Right atrium auricular region (tissue), 2 donors: Measurements from ENCODE around the gene BRPF1. TPM values are rescaled to one million over a fixed set of nuclear protein-coding genes. Genes with fewer than 3 reads are reported as not detected.

Experiments
- DNase-seq: peaks from one replicate; pipeline ENCODE4 v3.0.0-alpha.2; 2019; ENCODE audit warnings: low spot score
- H3K27ac ChIP-seq, 2 donors: fragments of 200-600 bp; sonication (generic); 1 replicate in 1 of 2; 2 replicates in 1 of 2; pipeline ENCODE4 v1.5.1; 2016 to 2019
- H3K27me3 ChIP-seq, 2 donors: fragments of 200-600 bp; sonication (generic); one replicate each; pipeline versions ENCODE4 v1.5.1 to v1.6.0; 2017 to 2019
- H3K36me3 ChIP-seq: fragments of 200-600 bp; sonication (generic); one replicate; pipeline ENCODE4 v1.5.1; 2016
- H3K4me1 ChIP-seq, 2 donors: fragments of 200-600 bp; sonication (generic); one replicate each; pipeline versions ENCODE4 v1.5.1 to v1.6.0; 2017 to 2019
- H3K4me3 ChIP-seq, 2 donors: fragments of 200-600 bp; sonication (generic); 1 replicate in 1 of 2; 2 replicates in 1 of 2; pipeline ENCODE4 v1.5.1; 2017 to 2019; ENCODE audit warnings: mild to moderate bottlenecking in 1 of 2, moderate library complexity in 1 of 2
- H3K9me3 ChIP-seq, 2 donors: fragments of 200-600 bp; sonication (generic); one replicate each; pipeline ENCODE4 v1.5.1; 2019
- CTCF ChIP-seq, 2 donors: fragments of 200-600 bp; sonication (generic); IDR thresholded peaks; one replicate each; pipeline ENCODE4 v1.5.1; 2019; ENCODE audit warnings: antibody characterized with exemption in 2 of 2
- total RNA-seq, 2 donors: library from RNA; depleted of rRNA; stranded (reverse); fragments of >200 nt; gene quantifications; one replicate each; pipeline ENCODE4 v1.1.0, GENCODE V29; 2016

Gene BRPF1
- total RNA-seq, 2 donors from 2014 or later = 8.8 to 15.3 TPM

GRCh38 chr3:9761919-9762318 lies 30.4 kb downstream of the BRPF1 start:
- Histone ChIP-seq H3K27me3 (no peaks in the 10 kb centered on the region), H3K9me3 (no peaks in the 10 kb centered on the region), H3K4me1 (peaks cover 0 to 5% of the 10 kb centered on the region in 2 donors), H3K27ac (no peak overlapping the region), H3K4me3 (no peak overlapping the region), H3K36me3 (peaks cover 51% of the 10 kb centered on the region)
- TF ChIP-seq CTCF (IDR thresholded peaks at IDR 0.05) = no peak
- no peak for DNase-seq

- Histone ChIP-seq H3K9me3 (no peaks in the 10 kb centered on the region), H3K27ac (no peak overlapping the region), H3K4me1 (peaks cover 0 to 15% of the 10 kb centered on the region in 2 donors), H3K27me3 (no peaks in the 10 kb centered on the region), H3K4me3 (no peak overlapping the region), H3K36me3 (peaks cover 41% of the 10 kb centered on the region)
- DNase-seq = no peak
- TF ChIP-seq CTCF (IDR thresholded peaks at IDR 0.05) = no peak
These were observed 31.3 kb downstream of the BRPF1 start for GRCh38 chr3:9762871-9763270.

GRCh38 chr3:9765865-9766264 lies 34.3 kb downstream of the BRPF1 start:
- no peak for TF ChIP-seq CTCF (IDR thresholded peaks at IDR 0.05)
- no peaks in the 10 kb centered on the region for H3K9me3 ChIP-seq
- H3K4me3 ChIP-seq = no peak overlapping the region
- peaks cover 0 to 42% of the 10 kb centered on the region in 2 donors for H3K4me1 ChIP-seq
- no peaks in the 10 kb centered on the region for H3K27me3 ChIP-seq
- no peak for DNase-seq
- H3K36me3 ChIP-seq = peaks cover 13% of the 10 kb centered on the region
- no peak overlapping the region for H3K27ac ChIP-seq

GRCh38 chr3:9767418-9767817 lies 35.9 kb downstream of the BRPF1 start:
- no peaks in the 10 kb centered on the region for H3K9me3 ChIP-seq
- H3K4me1 ChIP-seq = peaks cover 0 to 42% of the 10 kb centered on the region in 2 donors
- H3K36me3 ChIP-seq = peaks cover 6% of the 10 kb centered on the region
- TF ChIP-seq CTCF (IDR thresholded peaks at IDR 0.05) = no peak
- no peak overlapping the region for H3K4me3 ChIP-seq
- H3K27ac ChIP-seq = peak overlapping the region; percentile 13 to 49
- no peaks in the 10 kb centered on the region for H3K27me3 ChIP-seq
- peak; percentile 62 for DNase-seq

GRCh38 chr3:9768141-9768775 lies 36.7 kb downstream of the BRPF1 start:
- Histone ChIP-seq H3K27me3 (no peaks in the 10 kb centered on the region), H3K9me3 (no peaks in the 10 kb centered on the region), H3K4me3 (no peak overlapping the region), H3K36me3 (peaks cover 6% of the 10 kb centered on the region), H3K27ac (peak overlapping the region in 1 of 2 donors; percentile 84), H3K4me1 (peaks cover 0 to 42% of the 10 kb centered on the region in 2 donors)
- TF ChIP-seq CTCF (IDR thresholded peaks at IDR 0.05) = no peak
- no peak for DNase-seq

- Histone ChIP-seq H3K4me3 (peak overlapping the region; percentile 75 to 77), H3K27ac (peak overlapping the region; percentile 84 to 88), H3K27me3 (no peaks in the 10 kb centered on the region), H3K36me3 (peaks cover 6% of the 10 kb centered on the region), H3K4me1 (peaks cover 0 to 42% of the 10 kb centered on the region in 2 donors), H3K9me3 (no peaks in the 10 kb centered on the region)
- no peak for DNase-seq
- no peak for TF ChIP-seq CTCF (IDR thresholded peaks at IDR 0.05)
These were observed 37.5 kb downstream of the BRPF1 start for GRCh38 chr3:9769012-9769411.
